Activated CD4-positive, alpha-beta T cell treated with anti-CD3 and anti-CD28 coated beads, Interleukin-2, amount 50 U/mL, for 24 hours (primary cell): Measurements from ENCODE around the gene SH2D6.
"Not testable (repeated sequence)": the region's sequence is repeated elsewhere in the genome, so short reads cannot be mapped to it uniquely, and the experiment has no call there.

Source experiments
- DNase-seq, 2 donors: peaks; one replicate each; pipeline ENCODE4 v3.0.0-alpha.2; 2020; ENCODE audit warnings: low read depth in 1 of 2, low spot score in 1 of 2

SH2D6 gene

DNA sequence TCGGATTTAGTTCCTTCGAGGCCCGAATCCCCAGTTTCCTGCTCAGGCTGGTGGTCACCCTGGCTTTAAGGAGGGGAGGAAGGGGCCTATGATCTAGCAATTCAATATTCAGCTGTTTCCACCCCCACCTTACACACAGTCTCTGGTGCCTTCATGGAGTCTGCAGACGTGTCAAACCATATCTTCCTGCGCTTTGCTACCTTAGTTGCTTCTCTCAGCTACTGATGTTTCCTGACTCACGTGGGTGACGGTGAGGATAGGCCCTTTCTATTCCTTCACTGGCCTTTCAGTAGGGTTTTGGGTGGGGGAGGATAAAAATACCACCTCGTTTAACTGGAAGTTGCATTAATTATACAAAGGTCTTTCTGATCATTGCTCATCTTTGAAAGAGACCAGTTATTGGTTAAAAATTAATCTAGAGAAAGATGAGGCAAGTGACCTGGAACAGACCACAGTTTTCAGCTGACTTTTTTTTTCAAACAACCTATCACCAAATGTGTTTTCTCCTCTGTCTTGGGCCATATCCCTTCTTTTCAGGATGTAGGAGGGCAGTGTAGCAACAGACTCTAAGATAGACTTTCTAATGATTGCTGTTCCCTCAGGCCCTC lies 49.7 kb downstream of the SH2D6 start:
- DNase-seq: no peak

DNA sequence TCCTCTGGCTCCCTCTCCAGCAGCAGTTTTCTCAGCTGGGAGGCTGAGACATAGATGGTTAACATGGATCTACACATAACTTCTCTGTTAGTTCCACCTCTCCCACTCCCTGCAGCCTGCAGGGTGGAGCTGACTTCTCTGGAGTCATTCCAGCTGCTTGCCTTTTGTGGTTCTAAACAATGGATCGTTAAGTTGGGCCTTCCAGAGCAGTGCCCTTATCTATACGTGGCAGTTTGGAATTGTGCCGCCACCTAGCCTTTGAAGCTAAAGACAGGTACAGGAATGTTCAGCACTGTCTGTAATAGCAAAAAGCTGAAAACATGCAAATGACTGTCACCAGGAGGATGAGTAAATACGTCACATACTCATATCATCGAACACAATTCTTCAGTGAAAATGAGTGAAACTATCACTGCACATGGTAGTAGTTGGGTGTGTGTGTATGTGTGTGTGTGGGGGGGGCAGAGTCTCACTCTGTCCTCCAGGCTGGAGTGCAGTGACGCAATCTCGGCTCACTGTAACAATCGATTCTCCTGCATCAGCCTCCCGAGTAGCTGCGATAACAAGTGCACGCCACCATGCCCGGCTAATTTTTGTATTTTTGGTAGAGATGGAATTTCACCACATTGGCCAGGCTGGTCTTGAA lies 50.3 kb downstream of the SH2D6 start:
- no peak for DNase-seq

GRCh38 chr2:85470850-85471800 lies 52.6 kb downstream of the SH2D6 start:
- DNase-seq: no peak

DNA sequence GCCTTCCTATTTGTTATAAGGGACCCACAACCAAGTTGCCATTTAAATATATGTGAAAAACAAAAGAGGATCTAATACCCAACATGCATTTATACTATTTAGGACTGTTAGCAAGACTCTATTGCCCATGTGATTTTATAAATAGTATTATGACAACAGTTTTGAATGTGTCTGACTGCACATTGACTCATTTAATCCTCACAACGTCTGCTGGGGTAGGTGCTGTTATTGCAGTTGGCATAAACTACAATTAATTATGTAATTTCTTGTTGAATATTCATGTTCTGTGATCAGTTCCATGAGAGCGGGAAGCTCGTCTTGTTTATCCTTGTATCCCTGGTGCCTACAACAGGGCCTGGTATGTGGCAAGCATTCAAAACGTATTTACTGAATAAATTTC lies 53.7 kb downstream of the SH2D6 start:
- DNase-seq: no peak

- DNase-seq: no peak
Measured at GRCh38 chr2:85475799-85476490, 57.4 kb downstream of the SH2D6 start.

DNA sequence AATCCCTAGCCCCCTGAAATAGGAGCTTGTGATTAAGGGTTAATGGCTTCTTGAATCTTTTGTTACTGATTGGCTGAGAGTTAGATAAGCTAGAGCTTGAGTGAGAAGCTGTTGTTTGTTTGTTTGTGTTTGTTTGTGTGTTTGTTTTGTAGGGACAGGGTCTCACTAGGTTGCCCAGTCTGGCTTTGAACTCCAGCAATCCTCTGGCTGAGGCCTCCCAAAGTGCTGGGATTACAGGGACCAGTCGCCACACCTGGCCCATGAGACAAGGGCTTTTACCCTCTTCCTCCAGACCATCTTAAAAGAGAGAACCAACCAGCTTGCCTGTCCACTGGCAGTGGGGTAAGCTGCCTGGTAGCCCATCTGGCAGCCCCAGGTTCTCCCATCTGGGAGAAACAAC lies 58.1 kb downstream of the SH2D6 start:
- DNase-seq: no peak

DNA sequence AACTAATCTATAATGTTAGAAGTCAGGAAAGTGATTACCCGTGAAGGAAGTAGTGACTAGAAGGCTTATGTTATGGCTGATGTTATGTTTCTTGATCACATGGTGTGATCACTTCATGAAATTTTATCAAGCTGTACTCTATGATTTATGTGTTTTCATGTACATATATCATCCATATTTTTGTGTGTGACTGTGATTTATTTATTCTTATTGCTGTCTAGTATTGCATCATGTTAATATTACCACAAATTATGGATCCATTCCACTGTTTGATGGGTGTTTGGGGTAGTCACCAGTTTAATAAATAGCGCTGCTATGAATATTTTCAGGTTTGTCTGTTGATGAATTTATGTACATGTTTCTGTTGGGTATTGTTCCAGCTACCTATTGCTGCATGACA lies 59.4 kb downstream of the SH2D6 start:
- no peak for DNase-seq

DNA sequence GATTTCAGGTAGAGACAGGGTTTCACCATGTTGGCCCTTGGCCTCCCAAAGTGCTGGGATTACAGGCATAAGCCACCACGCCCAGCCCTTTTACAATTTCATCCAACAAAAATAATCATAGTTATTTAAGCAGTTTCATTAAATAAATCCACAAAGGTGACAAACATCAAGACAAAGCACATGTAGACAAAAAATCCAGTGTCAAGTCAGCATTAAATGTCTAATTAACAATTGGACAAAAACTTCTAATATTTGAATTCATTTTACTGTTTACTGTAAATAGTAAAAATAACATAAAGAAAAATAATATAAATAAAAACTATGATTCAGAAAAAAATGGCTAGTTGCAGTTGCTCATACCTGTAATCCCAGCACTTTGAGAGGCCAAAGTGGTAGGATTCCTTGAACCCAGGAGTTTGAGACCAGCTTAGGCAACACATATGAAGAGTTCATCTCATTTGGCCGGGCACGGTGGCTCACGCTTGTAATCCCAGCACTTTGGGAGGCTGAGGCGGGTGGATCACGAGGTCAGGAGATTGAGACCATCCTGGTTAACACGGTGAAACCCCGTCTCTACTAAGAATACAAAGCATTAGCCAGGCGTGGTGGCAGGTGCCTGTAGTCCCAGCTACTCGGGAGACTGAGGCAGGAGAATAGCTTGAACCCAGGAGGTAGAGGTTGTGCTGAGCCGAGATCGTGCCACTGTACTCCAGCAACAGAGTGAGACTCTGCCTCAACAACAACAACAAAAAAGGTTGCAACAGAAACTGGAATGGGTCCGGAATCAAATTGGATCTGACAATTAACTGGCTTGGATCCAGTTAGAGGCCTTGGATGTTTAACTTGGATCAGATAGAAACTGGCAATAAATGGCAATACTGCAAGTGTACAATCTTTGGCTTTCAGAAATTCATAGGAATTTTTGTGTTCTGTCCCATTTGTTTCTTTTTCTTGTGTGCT lies 63.6 kb downstream of the SH2D6 start:
- no peak for DNase-seq

DNA sequence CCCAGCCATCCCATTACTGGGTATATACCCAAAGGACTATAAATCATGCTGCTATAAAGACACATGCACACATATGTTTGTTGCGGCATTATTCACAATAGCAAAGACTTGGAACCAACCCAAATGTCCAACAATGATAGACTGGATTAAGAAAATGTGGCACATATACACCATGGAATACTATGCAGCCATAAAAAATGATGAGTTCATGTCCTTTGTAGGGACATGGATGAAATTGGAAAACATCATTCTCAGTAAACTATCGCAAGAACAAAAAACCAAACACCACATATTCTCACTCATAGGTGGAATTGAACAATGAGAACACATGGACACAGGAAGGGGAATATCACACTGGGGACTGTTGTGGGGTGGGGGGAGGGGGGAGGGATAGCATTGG lies 66.1 kb downstream of the SH2D6 start:
- DNase-seq: not testable (repeated sequence)

- no peak for DNase-seq
Measured at GRCh38 chr2:85485815-85486214, 67.3 kb downstream of the SH2D6 start.
